Brain microvascular endothelial cell (primary cell): ENCODE measurements around the gene RTL5.

ENCODE experiments used
- DNase-seq: peaks from one replicate; pipeline ENCODE4 v3.0.0-alpha.2; 2020
- H3K27ac ChIP-seq: fragments of 250-450 bp; sonication (Bioruptor Pico); 2 replicates; pipeline ENCODE4 v1.5.1; 2020; ENCODE audit warnings: mild to moderate bottlenecking, moderate library complexity
- H3K27me3 ChIP-seq: fragments of 250-450 bp; sonication (Bioruptor Pico); replicated peaks from 2 replicates; pipeline ENCODE4 v1.5.1; 2020; ENCODE audit warnings: mild to moderate bottlenecking
- H3K36me3 ChIP-seq: fragments of 250-450 bp; sonication (Bioruptor Pico); replicated peaks from 2 replicates; pipeline ENCODE4 v1.5.1; 2020; ENCODE audit warnings: mild to moderate bottlenecking
- H3K4me3 ChIP-seq: 2 replicates; pipeline ENCODE4 v1.5.1; 2011; ENCODE audit warnings: low read depth, mild to moderate bottlenecking, control low read depth, low read length, moderate library complexity
- CTCF ChIP-seq: IDR thresholded peaks from 2 replicates; pipeline ENCODE4 v1.5.1; 2011; ENCODE audit warnings: low read depth, mild to moderate bottlenecking, moderate library complexity, low read length, control low read depth, inconsistent platforms; ENCODE audit errors: missing control alignments
- in situ Hi-C: cut with HindIII; loops from 2 replicates; pipeline ENCODE4 v1.10.0; 2017; ENCODE audit warnings: low sequenced_read_pairs, low pct_ligation_motif_present

RTL5 gene

GRCh38 chrX:72124540-72125201, 7.0 kb downstream of the RTL5 start:
- Histone ChIP-seq H3K36me3 (no peaks in the 10 kb centered on the region), H3K27me3 (peaks cover 3% of the 10 kb centered on the region), H3K27ac (no peak overlapping the region), H3K4me3 (no peak overlapping the region)
- TF ChIP-seq CTCF: no peak
- in situ Hi-C loops: loop anchor here (10.0 kb wide), 1 partner anchor 110 kb away; no protein-coding TSS in a partner anchor
- DNase-seq: no peak

- H3K27me3 ChIP-seq: peaks cover 3% of the 10 kb centered on the region
- no peak for TF ChIP-seq CTCF
- in situ Hi-C loops: loop anchor here (10.0 kb wide), 1 partner anchor 109 kb away; no protein-coding TSS in a partner anchor
- peak; percentile 61 for DNase-seq
- no peaks in the 10 kb centered on the region for H3K36me3 ChIP-seq
- no peak overlapping the region for H3K4me3 ChIP-seq
- no peak overlapping the region for H3K27ac ChIP-seq
Measured at GRCh38 chrX:72123471-72124185, 8.1 kb downstream of the RTL5 start.

GRCh38 chrX:72122621-72123337, 8.9 kb downstream of the RTL5 start:
- H3K27ac ChIP-seq: no peak overlapping the region

GRCh38 chrX:72121383-72121782, 10.3 kb downstream of the RTL5 start:
- Histone ChIP-seq H3K36me3 (no peaks in the 10 kb centered on the region), H3K27ac (no peak overlapping the region), H3K27me3 (peaks cover 3% of the 10 kb centered on the region), H3K4me3 (no peak overlapping the region)
- TF ChIP-seq CTCF: no peak
- in situ Hi-C loops: loop anchor here (10.0 kb wide), 1 partner anchor 107 kb away; no protein-coding TSS in a partner anchor
- DNase-seq: peak; percentile 44

More at GRCh38 chrX:72122621-72123337, 8.9 kb downstream of the RTL5 start:
- no peak for DNase-seq
- in situ Hi-C loops: loop anchor here (10.0 kb wide), 1 partner anchor 108 kb away; no protein-coding TSS in a partner anchor
- H3K4me3 ChIP-seq: no peak overlapping the region
- peaks cover 3% of the 10 kb centered on the region for H3K27me3 ChIP-seq
- H3K36me3 ChIP-seq: no peaks in the 10 kb centered on the region
- TF ChIP-seq CTCF: no peak

- Histone ChIP-seq H3K27me3 (peaks cover 3% of the 10 kb centered on the region), H3K36me3 (no peaks in the 10 kb centered on the region), H3K27ac (no peak overlapping the region), H3K4me3 (no peak overlapping the region)
- in situ Hi-C loops: loop anchor here (10.0 kb wide), 1 partner anchor 106 kb away; no protein-coding TSS in a partner anchor
- DNase-seq: no peak
- no peak for TF ChIP-seq CTCF
Measured at GRCh38 chrX:72120837-72121236, 10.9 kb downstream of the RTL5 start.
